M059J (cell line): ENCODE measurements around the gene RASSF4. TPM values are rescaled to one million over a fixed set of nuclear protein-coding genes. Genes with fewer than 3 reads are reported as not detected.

Source experiments
- DNase-seq: peaks from one replicate; pipeline ENCODE4 v3.0.0-alpha.2; 2012; ENCODE audit warnings: low read depth
- total RNA-seq: library from RNA; depleted of rRNA; stranded (reverse); fragments of >200 nt; shearing (Covaris generic); gene quantifications from 2 replicates; pipeline ENCODE4 v1.2.3, GENCODE V29; 2014; rRNA removed

Gene RASSF4
- 8.4 and 13.4 TPM in 2 replicates for total RNA-seq

GRCh38 chr10:44959247-44960087, at the start of gene RASSF4:
Gene RASSF4, plus strand, starts transcription at chr10:44959802. Its CDS starts 10,401 bp downstream, at chr10:44970203.
- peak; percentile 82 for DNase-seq

- no peak for DNase-seq
These were observed 49.7 kb upstream of the RASSF4 start for GRCh38 chr10:44909910-44910309.

DNA sequence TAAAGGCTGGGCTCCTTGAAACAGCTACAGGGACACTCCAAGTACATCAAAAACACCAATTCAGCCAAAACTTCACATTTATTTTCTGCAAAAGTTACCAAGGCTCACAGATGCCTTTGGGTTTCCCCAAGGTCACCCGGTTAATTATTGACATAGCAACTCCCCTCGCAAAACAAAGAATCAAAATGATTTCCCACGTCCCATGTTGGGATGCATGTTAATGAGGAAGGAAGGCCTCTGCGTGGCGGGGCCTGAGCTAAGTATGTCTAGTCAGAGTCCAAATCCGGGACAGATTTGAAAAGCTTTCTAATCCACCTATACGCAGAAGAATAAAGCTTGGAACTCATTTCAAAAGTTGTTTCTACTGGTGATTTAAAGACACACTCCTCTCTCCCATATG, 49.0 kb upstream of the RASSF4 start:
- DNase-seq = no peak

DNA sequence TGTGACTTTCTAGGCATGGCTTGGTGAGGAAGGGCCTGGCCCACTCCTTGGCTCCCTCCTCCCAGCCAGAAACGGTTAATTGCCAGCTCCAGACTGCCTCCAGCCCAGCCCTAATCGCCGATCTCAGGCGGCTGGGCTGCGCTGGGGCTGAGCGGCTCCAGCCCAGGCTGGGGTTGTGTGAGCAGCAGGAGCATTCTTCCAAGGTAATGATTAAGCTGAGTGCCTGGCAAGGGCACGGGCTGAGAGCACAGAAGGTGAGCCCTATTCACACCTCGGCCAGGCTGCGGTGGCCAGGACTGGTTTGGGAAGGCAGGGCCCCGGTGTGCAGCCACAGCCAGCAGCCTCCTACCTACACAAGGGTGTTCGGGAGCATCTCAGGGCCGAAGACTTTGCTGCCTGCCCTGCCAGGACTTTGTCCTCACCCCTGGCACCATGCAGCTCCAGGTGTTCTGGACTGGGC, 48.5 kb upstream of the RASSF4 start, which contains the start of gene TMEM72:
Gene TMEM72 (plus strand): TSS at position 257 of the 460 bp plus-strand sequence. CDS start 176 bp downstream, at position 433.
- DNase-seq = peak; percentile 26

- DNase-seq = no peak
These were observed 47.7 kb upstream of the RASSF4 start for GRCh38 chr10:44911951-44912350.

DNA sequence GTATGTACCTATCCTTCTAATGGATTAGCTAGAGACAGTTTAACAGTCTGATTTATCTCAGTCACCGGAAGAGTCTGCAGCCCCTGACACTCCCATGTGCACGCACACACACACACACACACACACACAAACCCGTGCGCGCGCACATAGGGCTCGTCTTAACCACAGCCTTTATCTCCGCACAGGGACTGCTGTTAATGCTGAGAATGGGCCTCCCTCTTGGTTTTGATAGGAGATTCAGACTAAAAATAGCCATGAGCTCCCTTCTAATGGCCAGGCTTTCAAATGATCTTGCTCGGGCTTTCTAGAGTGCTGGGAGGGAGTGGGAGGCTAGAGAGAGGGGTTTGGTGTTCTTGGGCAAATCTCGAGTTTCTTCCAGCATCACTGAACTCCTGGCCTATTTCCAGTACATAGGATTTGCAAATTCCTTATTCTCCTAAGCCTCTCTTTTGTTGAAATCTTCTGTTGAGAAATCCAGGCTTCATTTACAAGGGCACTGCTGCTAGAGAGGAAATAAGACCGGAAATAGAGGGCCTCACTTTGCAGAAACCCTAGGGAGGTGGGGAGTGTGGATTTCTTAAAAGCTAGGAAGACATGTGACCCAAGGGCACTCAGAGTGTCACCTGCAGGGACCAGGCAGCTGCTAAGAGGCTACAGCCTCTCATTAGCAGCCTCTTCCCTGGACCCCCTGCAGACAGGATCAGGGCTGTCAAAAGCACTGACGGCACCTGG, 46.1 kb upstream of the RASSF4 start:
- DNase-seq = no peak

GRCh38 chr10:44914891-44915290, 44.7 kb upstream of the RASSF4 start:
- DNase-seq = no peak

DNA sequence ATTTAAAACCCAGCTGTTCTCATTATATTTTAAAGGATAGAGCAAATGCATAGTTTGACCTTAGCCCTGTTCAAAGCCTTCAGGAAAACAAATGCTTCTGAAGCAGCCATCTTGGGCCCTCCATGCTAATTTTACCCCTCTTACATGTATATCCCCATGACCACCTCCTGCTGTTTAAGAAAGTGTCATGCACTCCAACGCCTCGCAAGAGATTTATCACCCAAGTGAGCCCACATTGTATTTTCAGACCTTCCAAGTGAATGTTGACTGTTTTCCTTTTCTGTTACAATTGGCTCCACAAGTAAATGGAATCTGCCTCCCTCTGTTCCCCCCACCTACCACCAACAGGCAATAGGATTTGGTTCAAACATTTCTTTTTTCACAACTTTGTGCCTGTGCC, 43.2 kb upstream of the RASSF4 start:
- no peak for DNase-seq

GRCh38 chr10:44917848-44918247, 41.8 kb upstream of the RASSF4 start:
- no peak for DNase-seq

- no peak for DNase-seq
These were observed 39.4 kb upstream of the RASSF4 start for GRCh38 chr10:44920252-44920651.

- no peak for DNase-seq
These were observed 38.5 kb upstream of the RASSF4 start for GRCh38 chr10:44921061-44921460.

- DNase-seq = no peak
These were observed 38.1 kb upstream of the RASSF4 start for GRCh38 chr10:44921506-44921905.

GRCh38 chr10:44922021-44922420, 37.6 kb upstream of the RASSF4 start:
- DNase-seq = no peak

- DNase-seq = no peak
These were observed 36.6 kb upstream of the RASSF4 start for GRCh38 chr10:44922796-44923545.

GRCh38 chr10:44923611-44924010, 36.0 kb upstream of the RASSF4 start:
- DNase-seq = no peak

- no peak for DNase-seq
These were observed 35.2 kb upstream of the RASSF4 start for GRCh38 chr10:44924261-44925040.

DNA sequence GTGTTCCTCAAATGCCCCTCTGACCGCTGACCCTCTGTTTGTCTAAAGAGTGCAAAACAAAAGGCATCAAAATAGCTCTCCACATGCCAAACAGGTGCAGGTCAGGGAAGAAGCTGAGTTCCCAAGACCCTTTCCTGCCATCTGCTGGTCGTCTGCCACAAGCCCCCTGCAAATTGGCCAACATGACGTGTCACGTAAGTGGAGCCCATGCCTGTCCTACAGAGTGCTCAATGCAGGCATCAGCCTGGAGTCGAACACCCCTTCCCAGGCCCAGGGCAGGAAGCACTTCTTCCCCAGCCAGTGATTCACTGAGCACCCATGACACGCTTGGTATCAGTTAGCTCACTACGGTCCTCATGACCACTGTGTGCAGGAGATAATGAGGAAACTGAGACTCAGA, 34.4 kb upstream of the RASSF4 start:
- peak; percentile 33 for DNase-seq

DNA sequence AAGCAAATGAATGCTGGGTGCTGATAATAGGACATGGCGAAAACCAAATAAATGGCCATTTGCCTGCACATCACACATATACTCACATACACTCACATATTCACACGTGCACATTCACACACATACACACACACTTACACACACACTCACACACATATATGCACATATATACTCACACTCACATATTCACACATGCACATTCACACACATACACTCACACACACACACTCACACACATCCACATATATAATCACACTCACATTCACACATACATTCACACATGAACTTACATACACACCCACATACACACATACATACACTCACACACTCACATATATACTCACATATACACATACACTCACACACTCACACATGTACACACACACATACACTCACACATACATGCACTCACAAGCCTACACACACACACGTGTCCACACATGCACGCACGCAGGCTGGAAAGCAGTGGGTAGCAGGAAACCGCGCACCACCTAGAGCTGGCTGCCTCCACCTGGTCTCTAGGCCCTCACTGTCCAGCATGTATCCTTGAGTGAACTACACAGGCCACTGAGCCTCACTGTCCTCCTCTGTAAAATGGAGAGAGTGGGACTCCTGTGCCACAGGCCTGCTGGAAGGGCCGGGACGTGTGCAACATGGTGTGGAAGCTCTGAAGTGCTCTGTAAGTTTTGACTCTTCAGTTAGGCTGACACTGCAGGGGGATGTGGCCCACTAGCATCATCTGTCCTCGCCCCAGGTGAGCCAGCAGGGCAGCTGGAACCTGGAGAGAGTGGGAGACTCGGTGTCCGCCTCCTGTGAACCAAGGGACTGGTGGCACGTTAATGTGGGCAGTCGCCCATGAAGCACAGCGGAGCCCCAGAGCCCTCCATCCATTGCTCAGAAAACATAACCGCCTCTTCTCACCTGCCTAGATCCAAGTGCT, 33.5 kb upstream of the RASSF4 start:
- no peak for DNase-seq

DNA sequence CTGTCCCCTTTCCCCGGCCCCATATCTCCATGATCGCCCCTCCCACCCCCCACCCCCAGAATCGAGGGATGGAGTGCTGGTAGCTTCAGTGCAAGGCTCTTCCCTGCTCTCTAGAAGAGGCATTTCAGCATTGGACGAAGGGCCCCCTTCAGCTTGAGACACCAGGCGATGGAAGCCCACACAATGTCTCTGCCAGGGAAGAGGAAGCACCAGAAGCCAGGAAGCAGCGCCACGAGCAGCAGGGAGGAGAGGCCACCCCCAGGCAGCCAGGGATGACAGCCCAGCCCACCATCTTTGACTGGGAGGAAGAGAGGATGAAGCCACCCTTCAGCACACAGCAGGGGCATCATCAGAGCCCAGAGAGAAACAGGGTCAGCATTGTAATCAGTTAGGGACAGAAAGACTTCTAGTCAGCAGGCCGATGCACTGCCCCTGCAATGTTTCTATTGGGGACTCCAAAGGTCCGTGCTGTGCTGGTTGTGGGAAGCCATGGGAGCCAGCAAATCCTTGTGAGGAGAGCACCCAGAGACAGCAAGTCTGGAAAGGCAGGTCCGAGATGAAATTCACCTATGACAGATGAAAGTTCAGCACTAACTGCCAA, 32.8 kb upstream of the RASSF4 start:
- DNase-seq = no peak

DNA sequence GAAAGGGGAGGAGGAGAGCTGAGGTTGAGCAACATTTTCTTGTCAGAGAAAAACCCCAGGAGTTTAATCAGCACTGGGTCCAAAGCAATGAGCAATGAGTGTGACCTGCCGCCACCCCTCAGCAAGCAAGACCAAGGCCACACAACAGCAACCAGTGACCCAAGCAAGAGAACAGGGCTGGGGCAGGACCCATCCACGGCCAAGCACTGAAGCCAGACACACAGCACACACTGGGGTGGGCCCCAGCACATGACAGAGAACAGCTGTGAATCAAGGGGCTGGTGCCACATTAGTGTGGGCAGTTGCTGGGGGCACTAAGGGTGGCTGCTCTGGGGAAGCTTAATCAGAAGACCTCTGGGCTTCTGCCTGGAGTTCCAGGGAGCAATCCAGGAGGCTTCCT, 32.2 kb upstream of the RASSF4 start:
- peak; percentile 32 for DNase-seq
